Keratinocyte (primary cell): ENCODE data around the gene DLGAP1.

ENCODE experiments used
- CTCF ChIP-seq, 3 experiments: IDR thresholded peaks in 1 of 3; conservative IDR thresholded peaks in 1 of 3; optimal IDR thresholded peaks in 1 of 3; 2 replicates in 2 of 3; 3 replicates in 1 of 3; pipeline versions ENCODE3 to v1.5.1; 2011; ENCODE audit warnings: low read length in 3 of 3, mild to moderate bottlenecking in 3 of 3, moderate library complexity in 2 of 3, control low read depth in 1 of 3, inconsistent platforms in 1 of 3; ENCODE audit not compliant: insufficient read depth in 2 of 3; ENCODE audit errors: extremely low read depth in 1 of 3
- EZH2 ChIP-seq: IDR thresholded peaks from one replicate; pipeline ENCODE4 v1.6.1; 2012; ENCODE audit warnings: inconsistent platforms, mild to moderate bottlenecking, low read length, moderate library complexity

- no peak for TF ChIP-seq CTCF (optimal IDR thresholded peaks at IDR 0.05 in 1 of 3, IDR thresholded peaks at IDR 0.05 in 1 of 3, conservative IDR thresholded peaks at IDR 0.05 in 1 of 3; ENCODE audit: extremely low read depth in 1 of 3, insufficient read depth in 2 of 3, low read length in 3 of 3)
- no peak for TF ChIP-seq EZH2
Observed at GRCh38 chr18:3916082-3916481, 539.0 kb downstream of the DLGAP1 start.
